GM19043 (cell line): ENCODE results near the gene GHDC.
A peak's percentile ranks its signal among the peaks of the same experiment; 100 is the strongest.
"Not testable (repeated sequence)": the region's sequence is repeated elsewhere in the genome, so short reads cannot be mapped to it uniquely, and the experiment has no call there.

Experiments used
- ATAC-seq: cut with Tn5 transposase; IDR thresholded peaks from one replicate; pipeline ENCODE4 v1.9.1; 2021; ENCODE audit warnings: low read depth; ENCODE audit not compliant: unreplicated experiment

The GHDC gene

GRCh38 chr17:42193969-42194899 is at the start of gene GHDC:
TSS of gene GHDC (minus strand) at chr17:42194494. CDS start at chr17:42193581, 913 bp downstream.
- peak; percentile 90 for ATAC-seq

- ATAC-seq, result no peak
These were observed 49.2 kb upstream of the GHDC start for GRCh38 chr17:42243493-42243982.

GRCh38 chr17:42241871-42242270 is 47.6 kb upstream of the GHDC start:
- ATAC-seq, result no peak

GRCh38 chr17:42240863-42241262 is 46.6 kb upstream of the GHDC start:
- ATAC-seq, result not testable (repeated sequence)

GRCh38 chr17:42240201-42240600 is 45.9 kb upstream of the GHDC start:
- no peak for ATAC-seq

DNA sequence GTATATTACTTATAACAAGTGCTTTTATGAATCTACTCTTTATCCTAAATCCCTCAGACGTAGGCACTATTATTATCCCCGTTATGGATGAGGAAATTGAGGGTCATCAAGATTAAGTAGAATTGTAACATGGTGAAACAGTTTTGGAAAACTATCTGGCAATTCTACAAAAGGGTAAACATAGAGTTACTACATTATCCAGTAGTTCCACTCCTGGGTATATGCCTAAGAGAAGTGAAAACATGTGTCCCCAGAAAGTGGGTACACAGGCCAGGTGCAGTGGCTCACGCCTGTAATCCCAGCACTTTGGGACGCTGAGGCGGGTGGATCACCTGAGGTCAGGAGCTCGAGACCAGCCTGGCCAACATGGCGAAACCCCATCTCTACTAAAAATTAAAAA is 45.3 kb upstream of the GHDC start:
- ATAC-seq, result not testable (repeated sequence)

DNA sequence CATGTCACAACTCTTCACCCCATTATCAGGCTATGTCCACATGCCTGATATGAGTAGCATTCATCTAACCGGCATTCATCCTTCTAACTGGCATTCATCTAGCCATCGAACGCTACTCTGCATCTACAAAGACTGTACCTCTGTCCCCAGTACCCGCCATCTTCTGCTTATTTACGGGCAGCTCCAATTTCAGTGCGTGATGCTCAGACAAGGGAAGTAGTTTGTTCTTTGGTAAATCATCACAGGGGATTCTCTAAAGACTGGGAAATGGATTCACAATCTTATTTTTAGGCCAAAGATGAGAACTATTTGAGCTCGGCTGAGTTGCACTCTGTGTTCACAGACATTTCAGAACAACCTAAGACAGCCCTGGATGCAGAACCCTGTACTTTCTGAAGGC is 42.5 kb upstream of the GHDC start:
- ATAC-seq, result no peak

DNA sequence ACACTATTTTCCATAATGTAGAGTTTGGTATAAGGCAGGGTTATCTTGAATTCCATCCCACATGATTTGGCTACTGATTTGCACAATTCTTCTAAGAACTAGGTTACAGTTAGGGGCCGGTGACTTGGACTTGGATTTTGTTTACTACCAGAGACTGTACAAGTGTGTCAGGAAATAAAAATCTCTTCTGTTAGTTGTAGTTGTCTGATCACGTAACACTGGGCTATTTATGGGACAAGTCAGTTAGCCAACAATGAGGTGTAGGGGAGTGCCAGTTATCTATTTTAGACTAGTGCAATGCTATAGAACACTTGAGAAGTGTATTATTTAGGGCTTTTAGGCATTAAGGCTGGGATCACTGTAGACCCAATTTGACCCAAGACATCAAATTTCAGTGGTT is 39.7 kb upstream of the GHDC start:
- no peak for ATAC-seq

GRCh38 chr17:42233156-42233555 is 38.9 kb upstream of the GHDC start:
- no peak for ATAC-seq

GRCh38 chr17:42230225-42230624 is 35.9 kb upstream of the GHDC start:
- no peak for ATAC-seq

- no peak for ATAC-seq
These were observed 33.8 kb upstream of the GHDC start for GRCh38 chr17:42227849-42228700.

DNA sequence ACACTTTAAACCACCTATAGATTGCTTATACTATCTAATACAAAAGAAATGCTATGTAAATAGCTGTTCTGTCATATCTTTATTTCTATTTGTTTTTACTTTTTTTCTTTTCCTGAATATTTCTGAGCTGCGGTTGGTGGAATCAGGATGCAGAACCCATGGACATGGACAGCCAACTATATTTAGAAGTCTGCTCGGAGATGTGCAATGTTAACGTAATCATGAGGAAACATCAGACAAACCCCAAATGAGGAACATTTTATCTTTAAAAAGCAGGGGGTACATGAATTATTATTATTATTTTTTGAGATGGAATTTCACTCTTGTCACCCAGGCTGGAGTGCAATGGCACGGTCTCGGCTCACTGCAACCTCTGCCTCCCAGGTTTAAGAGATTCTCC is 31.4 kb upstream of the GHDC start:
- no peak for ATAC-seq

DNA sequence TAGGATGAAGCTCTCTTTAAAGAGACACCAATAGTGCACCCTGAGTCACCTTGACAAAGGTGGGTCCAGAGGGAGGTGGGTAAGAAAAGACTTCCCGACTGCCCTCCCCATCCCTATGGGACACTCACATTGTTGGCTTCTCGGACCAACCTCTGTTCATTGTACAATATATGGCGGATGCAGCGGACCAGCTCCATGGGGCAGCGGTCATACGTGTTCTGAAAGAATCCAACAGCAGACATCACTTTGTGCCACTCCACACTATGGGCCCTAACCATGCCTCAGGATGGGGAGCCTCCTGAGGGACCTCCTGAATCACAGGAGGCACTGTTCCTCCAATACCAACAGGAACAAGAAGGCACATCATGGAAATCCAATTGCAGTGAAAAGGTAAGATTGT is 30.4 kb upstream of the GHDC start:
- no peak for ATAC-seq

GRCh38 chr17:42221886-42222745 is 27.8 kb upstream of the GHDC start:
- no peak for ATAC-seq

DNA sequence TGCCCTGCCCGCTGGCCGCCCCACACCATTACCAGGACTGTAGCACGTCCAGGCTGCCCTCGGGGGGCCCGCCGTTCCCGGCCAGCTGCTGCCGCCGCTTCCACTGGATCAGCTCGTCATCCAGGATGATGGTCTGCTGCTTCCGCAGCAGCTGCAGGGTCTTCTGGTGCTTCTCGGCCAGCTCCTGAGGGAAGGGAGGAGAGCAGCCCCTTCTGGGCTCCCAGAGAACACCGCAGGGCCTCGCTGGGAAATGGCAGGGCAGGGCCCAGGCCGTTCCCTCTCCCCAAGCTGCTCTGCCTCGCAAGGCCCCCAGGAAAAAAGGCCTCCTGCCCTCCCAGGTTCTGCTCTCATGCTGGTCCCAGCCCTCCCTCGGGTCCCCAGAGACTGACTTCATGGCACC is 25.0 kb upstream of the GHDC start:
- not testable (repeated sequence) for ATAC-seq

GRCh38 chr17:42214156-42214555 is 19.9 kb upstream of the GHDC start:
- no peak for ATAC-seq

DNA sequence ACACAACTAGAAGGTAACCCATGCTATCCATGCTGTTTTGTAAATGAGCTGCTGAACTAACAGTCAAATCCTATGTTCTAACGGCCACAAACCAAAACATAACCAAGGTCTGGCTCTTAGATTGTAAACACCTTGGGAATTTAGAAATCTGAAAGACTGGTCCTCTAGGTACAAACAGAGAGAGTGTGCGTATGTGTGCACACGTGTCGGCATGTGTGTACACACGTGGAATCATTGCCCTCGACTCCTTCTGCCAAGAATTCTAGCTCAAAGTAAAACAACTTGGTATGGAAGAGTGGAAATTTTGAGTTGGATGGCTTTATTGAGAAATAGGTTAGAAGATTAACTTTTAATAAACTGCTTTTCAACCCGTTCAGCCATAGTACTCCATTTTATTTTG is 18.1 kb upstream of the GHDC start:
- ATAC-seq, result no peak

DNA sequence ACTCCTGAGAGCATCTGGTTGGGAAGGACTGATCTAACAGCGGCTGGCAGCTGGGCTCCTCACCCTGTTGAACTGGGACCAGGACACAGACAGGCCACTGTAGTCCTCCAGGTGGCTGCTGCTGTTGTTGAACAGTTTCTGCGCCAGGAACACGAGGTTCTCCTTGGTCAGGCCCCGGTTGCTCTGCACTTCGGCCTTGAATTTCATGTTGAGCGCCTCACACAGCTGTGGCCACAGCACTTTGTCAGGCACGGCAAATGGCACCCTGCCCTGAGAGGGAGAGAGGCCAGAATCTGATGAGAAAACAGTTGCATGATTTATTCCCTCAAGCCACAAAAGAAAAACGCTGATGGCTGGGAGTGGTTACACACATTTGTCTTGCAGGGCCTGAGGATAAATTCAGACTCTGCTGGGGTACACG is 17.6 kb upstream of the GHDC start:
- ATAC-seq, result not testable (repeated sequence)

- no peak for ATAC-seq
These were observed 15.8 kb upstream of the GHDC start for GRCh38 chr17:42210046-42210445.

GRCh38 chr17:42206153-42206612 is 11.9 kb upstream of the GHDC start:
- not testable (repeated sequence) for ATAC-seq
